Measurements from ENCODE around the gene CCIN. TPM values are rescaled to one million over a fixed set of nuclear protein-coding genes. Genes with fewer than 3 reads are reported as not detected.
"Not testable (repeated sequence)": the region's sequence is repeated elsewhere in the genome, so short reads cannot be mapped to it uniquely, and the experiment has no call there.

The CCIN gene
- polyA plus RNA-seq (ENCODE audit: insufficient read length in 3 of 3): under 1 TPM; 0.27 to 0.39 (median 0.27) TPM
- long read RNA-seq, donor 1: 0 reads
- long read RNA-seq, donor 2: 0 reads
- long read RNA-seq, donor 3: 0 reads
- long read RNA-seq, donor 4: 0 reads
- long read RNA-seq, donor 5: 0 reads
- long read RNA-seq, donor 6: 0 reads
- long read RNA-seq, donor 7: 0 reads
- long read RNA-seq, donor 8: 0 reads
- long read RNA-seq, donor 9: 0 reads
- long read RNA-seq, donor 10: 0 reads
- long read RNA-seq, donor 11: 0 reads
- long read RNA-seq, donor 12: 0 reads
- long read RNA-seq, donor 13: 0 reads
- long read RNA-seq, donor 14: 0 reads
- long read RNA-seq, donor 15: 0 reads
- long read RNA-seq, donor 16: 0 reads

GRCh38 chr9:36169166-36169565, at the start of gene CCIN:
Gene CCIN (plus strand): TSS chr9:36169388. CDS start chr9:36169503, 115 bp downstream.
- no peak for DNase-seq (ENCODE audit: extremely low read depth in 1 of 11, low read depth in 9 of 11, low spot score in 4 of 11)

DNA sequence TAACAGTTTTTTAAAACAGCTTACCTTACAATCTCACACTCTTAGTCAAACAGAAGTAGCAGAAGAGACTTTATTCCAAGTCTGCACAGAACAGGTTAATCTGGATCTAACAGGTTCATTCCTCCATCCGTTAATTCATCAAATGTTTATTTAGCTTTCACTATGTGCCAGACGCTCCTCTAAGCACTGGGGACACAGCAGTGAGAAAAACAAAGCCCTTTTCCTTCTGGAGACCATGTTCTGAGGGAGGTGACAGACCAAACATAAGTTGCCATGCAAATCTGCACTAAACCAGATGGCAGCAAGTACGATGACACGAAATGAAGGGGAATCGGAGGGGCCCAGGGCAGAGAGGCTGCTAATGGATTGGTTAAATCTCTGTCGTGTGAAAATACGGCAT, 49.7 kb upstream of the CCIN start:
- DNase-seq (ENCODE audit: extremely low read depth in 1 of 11, low read depth in 9 of 11, low spot score in 4 of 11): no peak

GRCh38 chr9:36120705-36121104, 48.5 kb upstream of the CCIN start:
- DNase-seq (ENCODE audit: extremely low read depth in 1 of 11, low read depth in 9 of 11, low spot score in 4 of 11): no peak

- DNase-seq (ENCODE audit: extremely low read depth in 1 of 11, low read depth in 9 of 11, low spot score in 4 of 11): no peak
These were observed 47.2 kb upstream of the CCIN start for GRCh38 chr9:36121971-36122370.

DNA sequence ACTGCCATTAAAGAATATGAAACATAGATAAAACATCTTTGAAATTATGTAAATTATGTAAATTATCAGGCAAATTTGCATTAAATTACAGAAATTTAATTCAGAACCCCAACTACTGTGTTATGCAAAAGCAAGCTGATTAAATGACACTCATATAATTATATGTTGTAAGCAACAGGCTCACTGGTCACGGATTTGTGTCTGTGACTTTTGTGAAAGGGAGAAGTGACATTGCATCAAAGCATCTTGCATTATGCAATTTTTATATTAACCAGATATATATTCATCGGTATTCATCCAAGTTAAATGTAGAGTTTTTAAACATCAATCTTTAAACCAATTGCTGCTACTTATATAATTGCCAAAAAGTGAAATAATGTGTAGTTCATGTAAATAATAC, 45.7 kb upstream of the CCIN start:
- no peak for DNase-seq (ENCODE audit: extremely low read depth in 1 of 11, low read depth in 9 of 11, low spot score in 4 of 11)

- no peak for DNase-seq (ENCODE audit: extremely low read depth in 1 of 11, low read depth in 9 of 11, low spot score in 4 of 11)
These were observed 43.9 kb upstream of the CCIN start for GRCh38 chr9:36125062-36125855.

- DNase-seq (ENCODE audit: extremely low read depth in 1 of 11, low read depth in 9 of 11, low spot score in 4 of 11): no peak
These were observed 43.0 kb upstream of the CCIN start for GRCh38 chr9:36126016-36126730.

DNA sequence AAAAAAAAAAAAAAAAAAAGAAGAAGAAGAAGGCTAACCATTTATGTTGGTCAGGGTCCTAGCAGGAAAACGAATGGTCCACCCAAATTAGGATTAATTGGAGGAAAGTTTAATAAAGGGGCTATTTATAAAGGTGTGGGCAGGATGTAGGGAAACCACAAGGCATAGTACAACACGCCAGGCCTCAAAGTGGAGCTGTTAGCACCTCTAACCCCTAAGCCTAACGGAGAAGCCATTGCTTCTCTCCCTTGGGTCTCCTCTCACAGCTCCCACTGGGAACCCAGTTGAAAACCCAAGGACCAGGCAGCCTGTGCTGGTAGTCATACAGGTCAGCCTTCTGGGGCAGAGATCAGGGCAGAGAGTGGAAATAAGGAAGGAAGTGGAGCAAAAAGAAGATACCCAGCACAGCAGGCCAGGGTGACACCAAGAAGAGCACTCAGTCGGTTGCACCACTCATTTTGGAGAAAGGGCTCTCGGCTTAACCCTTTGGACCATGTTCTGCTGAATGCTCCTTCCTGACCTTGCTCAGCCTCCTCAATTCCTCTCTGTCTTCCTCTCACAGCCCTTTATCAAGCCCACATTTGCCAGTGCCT, 41.4 kb upstream of the CCIN start:
- no peak for DNase-seq (ENCODE audit: extremely low read depth in 1 of 11, low read depth in 9 of 11, low spot score in 4 of 11)

- no peak for DNase-seq (ENCODE audit: extremely low read depth in 1 of 11, low read depth in 9 of 11, low spot score in 4 of 11)
These were observed 40.8 kb upstream of the CCIN start for GRCh38 chr9:36128349-36128748.

- DNase-seq (ENCODE audit: extremely low read depth in 1 of 11, low read depth in 9 of 11, low spot score in 4 of 11): no peak
These were observed 40.0 kb upstream of the CCIN start for GRCh38 chr9:36129139-36129538.

DNA sequence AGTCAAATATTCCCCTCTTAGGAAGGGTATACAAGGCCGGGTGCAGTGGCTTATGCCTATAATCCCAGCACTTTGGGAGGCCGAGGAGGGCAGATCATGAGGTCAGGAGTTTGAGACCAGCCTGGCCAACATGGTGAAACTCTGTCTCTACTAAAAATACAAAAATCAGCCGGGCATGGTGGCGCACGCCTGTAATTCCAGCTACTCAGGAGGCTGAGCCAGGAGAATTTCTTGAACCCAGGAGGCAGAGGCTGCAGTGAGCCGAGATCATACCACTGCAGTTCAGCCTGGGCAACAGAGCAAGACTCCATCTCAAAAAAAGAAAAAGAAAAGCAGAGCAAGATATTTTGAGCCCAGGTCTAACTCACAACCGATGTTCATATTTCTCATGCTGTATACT, 37.5 kb upstream of the CCIN start:
- not testable (repeated sequence) for DNase-seq (ENCODE audit: extremely low read depth in 1 of 11, low read depth in 9 of 11, low spot score in 4 of 11)

- DNase-seq (ENCODE audit: extremely low read depth in 1 of 11, low read depth in 9 of 11, low spot score in 4 of 11): no peak
These were observed 37.1 kb upstream of the CCIN start for GRCh38 chr9:36132086-36132485.

- no peak for DNase-seq (ENCODE audit: extremely low read depth in 1 of 11, low read depth in 9 of 11, low spot score in 4 of 11)
These were observed 34.3 kb upstream of the CCIN start for GRCh38 chr9:36134761-36135505.

GRCh38 chr9:36135741-36136271, 33.4 kb upstream of the CCIN start:
- DNase-seq (ENCODE audit: extremely low read depth in 1 of 11, low read depth in 9 of 11, low spot score in 4 of 11): no peak

GRCh38 chr9:36136272-36136893, 32.8 kb upstream of the CCIN start, which contains the start of gene GLIPR2:
Gene GLIPR2 (plus strand): TSS chr9:36136733. CDS start chr9:36136779, 46 bp downstream.
- peak in 7 of 11 donors; percentile 41 to 63 (median 61) for DNase-seq (ENCODE audit: extremely low read depth in 1 of 11, low read depth in 9 of 11, low spot score in 4 of 11)

DNA sequence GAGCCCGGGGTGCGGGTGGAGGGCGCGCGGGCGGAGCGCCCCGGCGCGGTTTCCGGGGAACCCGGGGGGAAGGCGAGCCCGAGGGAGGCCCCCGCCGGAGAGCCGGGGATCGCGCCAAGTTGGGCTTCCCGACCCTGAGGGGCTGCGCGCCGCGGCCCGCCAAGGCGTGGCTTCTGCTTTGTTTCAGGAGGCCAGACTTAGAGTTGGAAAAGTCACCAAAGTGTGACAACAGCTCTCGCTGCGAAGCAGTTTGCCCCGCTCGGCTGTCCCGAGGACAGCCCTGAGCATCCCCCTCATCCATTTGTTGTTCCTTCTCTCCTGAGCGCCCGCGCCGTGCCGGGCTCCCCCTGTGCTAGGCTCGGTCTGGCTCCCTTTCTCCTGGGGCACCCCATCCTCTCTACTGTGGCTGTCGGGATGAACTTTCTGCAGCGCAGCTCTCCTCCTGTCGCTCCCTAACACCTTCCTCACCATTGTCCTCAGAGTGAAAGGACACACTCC, 32.2 kb upstream of the CCIN start:
- peak in 6 of 11 donors; percentile 22 to 41 (median 26) for DNase-seq (ENCODE audit: extremely low read depth in 1 of 11, low read depth in 9 of 11, low spot score in 4 of 11)

GRCh38 chr9:36137392-36138004, 31.7 kb upstream of the CCIN start:
- DNase-seq (ENCODE audit: extremely low read depth in 1 of 11, low read depth in 9 of 11, low spot score in 4 of 11): peak in 5 of 11 donors; percentile 17 to 35 (median 24)
